HepG2 (cell line): ENCODE data around the gene AATF. TPM values are rescaled to one million over a fixed set of nuclear protein-coding genes. Genes with fewer than 3 reads are reported as not detected.
A peak's percentile ranks its signal among the peaks of the same experiment; 100 is the strongest.

Experiments
- ATAC-seq: fragments of 200-7000 bp; cut with Tn5 transposase; 3 replicates; pipeline ENCODE4 v1.9.1; 2020; ENCODE audit warnings: mild to moderate bottlenecking, moderate library complexity
- BruUV-seq: library from RNA; stranded (reverse); fragments of 400-500 nt; replicated peaks from 2 replicates; lab custom pipeline; 2021; lab: Mats Ljungman, UMichigan
- CTCF ChIA-PET: fragments of 300-600 bp; formaldehyde crosslinking; extraction: SDS; loops from one replicate; lab custom pipeline; 2021; ENCODE audit warnings: low total read pairs, inconsistent platforms, low intra/inter-chr PET ratio; lab: Yijun Ruan, JAX
- POLR2A ChIA-PET: fragments of 350-600 bp; sonication (Branson Sonifier 250); formaldehyde crosslinking; loops from one replicate; lab custom pipeline; 2020; ENCODE audit warnings: antibody characterized with exemption, inconsistent platforms; lab: Yijun Ruan, JAX
- DNase-seq: peaks from one replicate; pipeline ENCODE4 v3.0.0-alpha.2; 2015; ENCODE audit warnings: low spot score
- FAIRE-seq: peaks from 3 replicates; lab custom pipeline; 2011; peaks lifted over from hg19 to GRCh38; lab: Jason Lieb, UNC
- H2AFZ ChIP-seq: one replicate; pipeline ENCODE4 v1.6.1; 2011; ENCODE audit warnings: low read length, inconsistent platforms
- H3K27ac ChIP-seq: fragments of 300-600 bp; 3 replicates; pipeline ENCODE4 v1.8.0; 2011; ENCODE audit warnings: mixed run types, mild to moderate bottlenecking, mixed read lengths, low read length, inconsistent platforms; ENCODE audit not compliant: insufficient read depth; ENCODE audit errors: extremely low read length
- H3K27me3 ChIP-seq, 2 experiments: fragments of 200-600 bp in 1 of 2; 2 replicates in 1 of 2; 3 replicates in 1 of 2; pipeline versions ENCODE4 v1.6.0 to v1.8.0; 2011; ENCODE audit warnings: low read length in 2 of 2, mild to moderate bottlenecking in 2 of 2, moderate library complexity in 2 of 2, inconsistent platforms in 1 of 2; ENCODE audit not compliant: insufficient read depth in 2 of 2, control insufficient read depth in 1 of 2
- H3K36me3 ChIP-seq, 2 experiments: fragments of 200-600 bp in 1 of 2; replicated peaks in 1 of 2; 2 replicates in 1 of 2; 3 replicates in 1 of 2; pipeline versions ENCODE4 v1.5.1 to v1.8.0; 2011; ENCODE audit warnings: low read length in 2 of 2, inconsistent platforms in 1 of 2; ENCODE audit not compliant: insufficient read depth in 2 of 2, control insufficient read depth in 1 of 2
- H3K4me1 ChIP-seq: 2 replicates; pipeline ENCODE4 v1.5.1; 2012; ENCODE audit warnings: low read length, inconsistent platforms; ENCODE audit not compliant: insufficient read depth
- H3K4me2 ChIP-seq: 2 replicates; pipeline ENCODE4 v1.6.0; 2011; ENCODE audit warnings: low read depth, low read length, inconsistent platforms
- H3K4me3 ChIP-seq, 3 experiments: fragments of 200-600 bp in 1 of 3; sonication (generic), shearing (Covaris generic) in 1 of 3; replicated peaks in 1 of 3; 2 replicates each; pipeline ENCODE4 v1.5.1; 2011 to 2016; ENCODE audit warnings: low read length in 3 of 3, inconsistent platforms in 2 of 3, low read depth in 2 of 3, mild to moderate bottlenecking in 2 of 3, control low read depth in 1 of 3, mixed read lengths in 1 of 3; ENCODE audit not compliant: insufficient read depth in 1 of 3
- H3K79me2 ChIP-seq: one replicate; pipeline ENCODE4 v1.6.1; 2011; ENCODE audit warnings: low read length, inconsistent platforms; ENCODE audit not compliant: insufficient read depth
- H3K9ac ChIP-seq: 2 replicates; pipeline ENCODE4 v1.6.0; 2011; ENCODE audit warnings: mild to moderate bottlenecking, low read depth, low read length, inconsistent platforms; ENCODE audit not compliant: insufficient read depth
- H3K9me3 ChIP-seq: 2 replicates; pipeline ENCODE4 v1.5.1; 2012; ENCODE audit warnings: mild to moderate bottlenecking, low read length
- H4K20me1 ChIP-seq: 2 replicates; pipeline ENCODE4 v1.6.0; 2011; ENCODE audit warnings: inconsistent platforms, mild to moderate bottlenecking, low read length, moderate library complexity; ENCODE audit not compliant: insufficient read depth
- FOSL2 ChIP-seq: sonication (generic); formaldehyde crosslinking; IDR thresholded peaks from 2 replicates; pipeline ENCODE4 v1.4.0; 2020; ENCODE audit warnings: missing genetic modification reagents
- SKIL ChIP-seq: sonication (generic); formaldehyde crosslinking; IDR thresholded peaks from 2 replicates; pipeline ENCODE4 v1.8.0; 2022; ENCODE audit warnings: missing genetic modification reagents, mild to moderate bottlenecking, moderate library complexity, borderline replicate concordance
- ZBTB25 ChIP-seq: IDR thresholded peaks from 2 replicates; pipeline ENCODE4 v1.6.1; 2018; ENCODE audit warnings: missing genetic modification reagents
- WGBS: methylation state at CpG from one replicate; pipeline ENCODE4 v1.1.6; 2017; ENCODE audit warnings: low lambda C conversion rate; 5-methylcytosine and 5-hydroxymethylcytosine counted together
- in situ Hi-C: cut with HindIII; loops from 2 replicates; pipeline ENCODE4 v1.10.0; 2017; ENCODE audit warnings: low pct_unique_long_range_greater_than_20kb; ENCODE audit not compliant: extremely low pct_ligation_motif_present
- intact Hi-C: fragments of 100-400 bp; cut with micrococcal nuclease; formaldehyde crosslinking; loops from one replicate; pipeline ENCODE4 v1.10.0; 2022; ENCODE audit not compliant: unreplicated experiment
- polyA plus RNA-seq, 8 experiments: library from polyadenylated mRNA; depleted of rRNA in 3 of 8; stranded (reverse) in 7 of 8; unstranded in 1 of 8; fragments of >200 nt; fragmentation: Illumina TruSeq in 4 of 8; extraction: Trizol in 4 of 8; gene quantifications; 2 replicates each; pipeline versions ENCODE4 v1.2.1 to v1.2.3, GENCODE V29; 2011 to 2016; ENCODE audit warnings: low read depth in 4 of 8, missing spikeins in 1 of 8, mixed read lengths in 1 of 8; ENCODE audit not compliant: insufficient read depth in 1 of 8
- total RNA-seq, 5 experiments: library from RNA; depleted of rRNA; stranded (reverse); fragments of >200 nt; fragmentation: Illumina TruSeq; extraction: Trizol; gene quantifications; 2 replicates each; pipeline ENCODE4 v1.2.3, GENCODE V29; 2016; ENCODE audit warnings: low read depth in 1 of 5

Gene AATF
- total and polyA plus RNA-seq, 2 of the 13 experiments (the other 11 are each of a cell fraction or from before 2014, with no cell fraction given), result 9.1 to 53.3 TPM

- 19% methylated on average over 6 of the region's 7 CpGs for WGBS
- no peaks in the 10 kb centered on the region for H3K79me2 ChIP-seq
- in situ Hi-C loops, result no loop called here
- no peak overlapping the region for H3K4me3 ChIP-seq
- no peak overlapping the region for H3K27ac ChIP-seq
- peak; percentile 23 for DNase-seq
- intact Hi-C loops, result no loop called here
- H3K36me3 ChIP-seq, result no peaks in the 10 kb centered on the region
- H3K9ac ChIP-seq, result no peak overlapping the region
- H3K9me3 ChIP-seq, result no peaks in the 10 kb centered on the region
- no TSS peak for BruUV-seq
- ChIA-PET POLR2A (no interaction called here), CTCF (no interaction called here)
- H2AFZ ChIP-seq, result no peak overlapping the region
- FAIRE-seq, result no peak
- ATAC-seq, result peak; percentile 36; the same call in 2 of the 3 replicates
- no peaks in the 10 kb centered on the region for H4K20me1 ChIP-seq
- no peak overlapping the region for H3K4me2 ChIP-seq
- TF ChIP-seq SKIL (CRISPR knock-in tag), result no peak
- TF ChIP-seq FOSL2 (CRISPR knock-in tag), result peak; percentile 63
- TF ChIP-seq ZBTB25 (CRISPR knock-in tag), result no peak
- H3K27me3 ChIP-seq, result peaks cover 3 to 46% of the 10 kb centered on the region in 2 experiments; a peak in 3 of 5 replicates
- H3K4me1 ChIP-seq, result peaks cover 32% of the 10 kb centered on the region
These were observed 27.5 kb upstream of the AATF start for GRCh38 chr17:36921095-36921851.
